Ishikawa (cell line): ENCODE results near the gene KRT36.

ENCODE experiments used
- CEBPB ChIP-seq: IDR thresholded peaks from 2 replicates; pipeline ENCODE4 v1.6.1; 2012
- CREB1 ChIP-seq: IDR thresholded peaks from 2 replicates; pipeline ENCODE4 v1.6.1; 2012; ENCODE audit warnings: low read depth
- EGR1 ChIP-seq: IDR thresholded peaks from 2 replicates; pipeline ENCODE4 v1.6.1; 2012
- EP300 ChIP-seq: IDR thresholded peaks from 2 replicates; pipeline ENCODE4 v1.6.1; 2012; ENCODE audit warnings: borderline replicate concordance
- RAD21 ChIP-seq: IDR thresholded peaks from 2 replicates; pipeline ENCODE4 v1.6.1; 2012; ENCODE audit warnings: low read depth
- TAF1 ChIP-seq: IDR thresholded peaks from 2 replicates; pipeline ENCODE4 v1.6.1; 2012; ENCODE audit warnings: low read depth, mild to moderate bottlenecking
- TCF12 ChIP-seq: IDR thresholded peaks from 2 replicates; pipeline ENCODE4 v1.6.1; 2012; ENCODE audit warnings: low read depth
- YY1 ChIP-seq: IDR thresholded peaks from 2 replicates; pipeline ENCODE4 v1.6.1; 2012; ENCODE audit warnings: low read depth
- TF ChIP-seq, protein P1 (sequence below): IDR thresholded peaks from 2 replicates; pipeline ENCODE4 v1.6.1; 2012; ENCODE audit warnings: low read depth, mild to moderate bottlenecking
- TF ChIP-seq, protein P2 (sequence below): IDR thresholded peaks from 2 replicates; pipeline ENCODE4 v1.6.1; 2012
- TF ChIP-seq, protein P3 (sequence below): IDR thresholded peaks from 2 replicates; pipeline ENCODE4 v1.6.1; 2012

GRCh38 chr17:41491476-41491875, 1.8 kb upstream of the KRT36 start:
- no peak for TF ChIP-seq CREB1
- no peak for TF ChIP-seq EP300
- TF ChIP-seq CEBPB = no peak
- TF ChIP-seq YY1 = no peak
- TF ChIP-seq, protein P1, sequence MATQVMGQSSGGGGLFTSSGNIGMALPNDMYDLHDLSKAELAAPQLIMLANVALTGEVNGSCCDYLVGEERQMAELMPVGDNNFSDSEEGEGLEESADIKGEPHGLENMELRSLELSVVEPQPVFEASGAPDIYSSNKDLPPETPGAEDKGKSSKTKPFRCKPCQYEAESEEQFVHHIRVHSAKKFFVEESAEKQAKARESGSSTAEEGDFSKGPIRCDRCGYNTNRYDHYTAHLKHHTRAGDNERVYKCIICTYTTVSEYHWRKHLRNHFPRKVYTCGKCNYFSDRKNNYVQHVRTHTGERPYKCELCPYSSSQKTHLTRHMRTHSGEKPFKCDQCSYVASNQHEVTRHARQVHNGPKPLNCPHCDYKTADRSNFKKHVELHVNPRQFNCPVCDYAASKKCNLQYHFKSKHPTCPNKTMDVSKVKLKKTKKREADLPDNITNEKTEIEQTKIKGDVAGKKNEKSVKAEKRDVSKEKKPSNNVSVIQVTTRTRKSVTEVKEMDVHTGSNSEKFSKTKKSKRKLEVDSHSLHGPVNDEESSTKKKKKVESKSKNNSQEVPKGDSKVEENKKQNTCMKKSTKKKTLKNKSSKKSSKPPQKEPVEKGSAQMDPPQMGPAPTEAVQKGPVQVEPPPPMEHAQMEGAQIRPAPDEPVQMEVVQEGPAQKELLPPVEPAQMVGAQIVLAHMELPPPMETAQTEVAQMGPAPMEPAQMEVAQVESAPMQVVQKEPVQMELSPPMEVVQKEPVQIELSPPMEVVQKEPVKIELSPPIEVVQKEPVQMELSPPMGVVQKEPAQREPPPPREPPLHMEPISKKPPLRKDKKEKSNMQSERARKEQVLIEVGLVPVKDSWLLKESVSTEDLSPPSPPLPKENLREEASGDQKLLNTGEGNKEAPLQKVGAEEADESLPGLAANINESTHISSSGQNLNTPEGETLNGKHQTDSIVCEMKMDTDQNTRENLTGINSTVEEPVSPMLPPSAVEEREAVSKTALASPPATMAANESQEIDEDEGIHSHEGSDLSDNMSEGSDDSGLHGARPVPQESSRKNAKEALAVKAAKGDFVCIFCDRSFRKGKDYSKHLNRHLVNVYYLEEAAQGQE = no peak
- no peak for TF ChIP-seq TCF12
- no peak for TF ChIP-seq TAF1
- TF ChIP-seq, protein P2, sequence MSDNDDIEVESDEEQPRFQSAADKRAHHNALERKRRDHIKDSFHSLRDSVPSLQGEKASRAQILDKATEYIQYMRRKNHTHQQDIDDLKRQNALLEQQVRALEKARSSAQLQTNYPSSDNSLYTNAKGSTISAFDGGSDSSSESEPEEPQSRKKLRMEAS = no peak
- TF ChIP-seq, protein P3, sequence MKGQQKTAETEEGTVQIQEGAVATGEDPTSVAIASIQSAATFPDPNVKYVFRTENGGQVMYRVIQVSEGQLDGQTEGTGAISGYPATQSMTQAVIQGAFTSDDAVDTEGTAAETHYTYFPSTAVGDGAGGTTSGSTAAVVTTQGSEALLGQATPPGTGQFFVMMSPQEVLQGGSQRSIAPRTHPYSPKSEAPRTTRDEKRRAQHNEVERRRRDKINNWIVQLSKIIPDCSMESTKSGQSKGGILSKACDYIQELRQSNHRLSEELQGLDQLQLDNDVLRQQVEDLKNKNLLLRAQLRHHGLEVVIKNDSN = no peak
- no peak for TF ChIP-seq RAD21
- TF ChIP-seq EGR1 = no peak
